IPS DF 6.9 (cell line): ENCODE measurements around the gene PSMB8.
A peak's percentile ranks its signal among the peaks of the same experiment; 100 is the strongest.

ENCODE experiments used
- DNase-seq: peaks from one replicate; pipeline ENCODE4 v3.0.0-alpha.2; 2013; ENCODE audit warnings: low read depth, low spot score
- H3K27ac ChIP-seq: one replicate; pipeline ENCODE4 v1.5.1; 2013; ENCODE audit warnings: low read length, control low read depth
- H3K27me3 ChIP-seq: 2 replicates; pipeline ENCODE4 v1.6.1; 2013; ENCODE audit warnings: mild to moderate bottlenecking, low read length; ENCODE audit not compliant: control insufficient read depth, insufficient read depth
- H3K36me3 ChIP-seq: 2 replicates; pipeline ENCODE4 v1.6.1; 2013; ENCODE audit warnings: low read length; ENCODE audit not compliant: control insufficient read depth, insufficient read depth
- H3K4me1 ChIP-seq: 2 replicates; pipeline ENCODE4 v1.6.1; 2013; ENCODE audit warnings: low read length; ENCODE audit not compliant: control insufficient read depth, insufficient read depth
- H3K4me3 ChIP-seq: 2 replicates; pipeline ENCODE4 v1.5.1; 2013; ENCODE audit warnings: mild to moderate bottlenecking, low read length
- H3K9me3 ChIP-seq: 2 replicates; pipeline ENCODE4 v1.6.1; 2013; ENCODE audit warnings: low read length, inconsistent platforms; ENCODE audit not compliant: control insufficient read depth, insufficient read depth
- WGBS: extraction: QIAGEN DNeasy Blood & Tissue Kit; methylation state at CpG from one replicate; pipeline ENCODE4 v1.1.7; 2013; ENCODE audit warnings: mixed read lengths, missing lambda C conversion rate; ENCODE audit not compliant: insufficient read length, insufficient coverage; 5-methylcytosine and 5-hydroxymethylcytosine counted together

PSMB8 gene

DNA sequence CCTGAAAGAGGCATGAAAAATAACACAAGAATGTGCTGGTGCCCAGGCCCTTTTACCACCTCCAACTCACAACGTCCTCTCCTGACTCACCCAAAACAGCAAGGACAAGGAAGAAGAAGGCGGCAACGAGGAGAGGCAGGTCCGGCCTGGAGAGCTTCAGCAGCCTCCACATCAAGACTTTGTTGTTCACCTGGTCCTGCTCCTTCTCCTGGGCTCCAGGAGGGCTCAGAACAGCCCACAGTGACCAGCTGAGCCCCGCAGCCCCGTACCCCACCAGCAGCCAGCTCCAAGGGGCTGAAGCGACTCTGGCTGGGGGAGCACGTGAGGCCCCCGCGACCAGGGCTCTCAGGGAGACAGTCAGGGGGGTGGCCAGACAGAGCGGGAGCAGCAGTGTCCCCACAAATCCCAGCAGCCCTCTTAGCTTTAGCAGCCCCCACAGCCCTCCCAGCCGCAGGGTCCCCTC lies 6.2 kb downstream of the PSMB8 start:
- WGBS, result no CpG with 5 or more reads among the region's 12 CpGs
- Histone ChIP-seq H3K4me3 (peak overlapping the region; percentile 68; the same call in 1 of the 2 replicates), H3K36me3 (no peaks in the 10 kb centered on the region), H3K27me3 (no peaks in the 10 kb centered on the region), H3K4me1 (no peaks in the 10 kb centered on the region), H3K27ac (no peak overlapping the region), H3K9me3 (no peaks in the 10 kb centered on the region)
- DNase-seq, result no peak

DNA sequence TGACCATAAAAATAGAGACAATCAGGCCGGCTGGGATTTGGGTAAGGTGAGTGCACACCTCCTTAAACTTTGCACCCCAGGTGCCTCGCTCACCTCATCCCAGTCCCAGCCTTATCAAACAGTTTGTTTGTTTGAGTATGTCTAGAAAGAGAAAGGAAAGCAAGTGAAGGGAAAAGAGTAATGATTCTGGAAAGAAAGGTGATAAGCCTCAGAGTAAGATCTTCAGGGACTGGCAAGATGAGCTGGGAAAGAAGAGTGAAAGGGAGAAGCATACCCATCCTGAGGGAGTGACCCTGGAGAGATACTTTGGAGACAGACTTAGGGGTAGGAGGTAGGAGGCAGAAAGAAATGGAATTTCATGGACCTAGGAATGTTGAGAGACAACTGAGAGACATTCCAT lies 7.0 kb downstream of the PSMB8 start:
- Histone ChIP-seq H3K27me3 (no peaks in the 10 kb centered on the region), H3K9me3 (no peaks in the 10 kb centered on the region), H3K4me3 (no peak overlapping the region), H3K36me3 (no peaks in the 10 kb centered on the region), H3K4me1 (no peaks in the 10 kb centered on the region), H3K27ac (no peak overlapping the region)
- no CpG with 5 or more reads among the region's 2 CpGs for WGBS
- DNase-seq, result no peak

DNA sequence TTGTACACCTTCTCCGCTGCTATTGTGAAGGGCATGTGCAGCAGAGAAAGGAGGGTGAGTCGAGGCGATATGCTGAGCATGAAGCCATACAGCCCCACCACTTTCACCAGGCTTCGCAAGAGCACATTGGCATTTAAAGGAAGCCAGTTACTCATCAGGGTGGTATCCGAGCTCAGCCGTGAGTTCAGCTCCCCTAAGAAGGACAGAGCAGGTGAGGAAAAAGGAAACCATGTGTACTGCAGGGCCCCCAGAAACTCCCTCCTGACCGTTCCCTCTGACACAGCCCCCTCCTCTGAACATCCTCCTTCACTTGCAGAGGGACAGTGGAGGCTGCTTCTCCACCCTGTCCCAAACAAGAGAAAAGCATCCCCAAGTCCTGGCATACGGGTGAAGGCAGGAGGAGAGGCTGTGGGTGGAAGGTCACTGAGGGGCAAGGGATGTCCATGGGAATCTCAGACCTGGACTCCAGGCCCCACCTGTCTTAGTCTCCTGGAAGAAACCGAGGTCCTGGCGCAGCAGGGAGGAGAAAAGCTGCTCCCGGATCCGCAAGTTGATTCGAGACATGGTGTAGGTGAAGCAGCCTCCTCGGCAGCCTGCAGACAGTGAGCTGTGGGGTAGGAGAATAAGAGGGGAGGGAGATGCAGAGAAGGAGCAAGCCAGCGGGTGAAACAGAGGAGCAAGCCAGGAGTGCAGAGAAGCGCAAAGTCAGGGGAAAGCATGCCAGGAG lies 8.5 kb downstream of the PSMB8 start:
- H3K27ac ChIP-seq, result no peak overlapping the region
- no peak overlapping the region for H3K4me3 ChIP-seq
- H3K27me3 ChIP-seq, result no peaks in the 10 kb centered on the region
- no CpG with 5 or more reads among the region's 16 CpGs for WGBS
- H3K4me1 ChIP-seq, result no peaks in the 10 kb centered on the region
- H3K9me3 ChIP-seq, result no peaks in the 10 kb centered on the region
- H3K36me3 ChIP-seq, result no peaks in the 10 kb centered on the region
- no peak for DNase-seq

DNA sequence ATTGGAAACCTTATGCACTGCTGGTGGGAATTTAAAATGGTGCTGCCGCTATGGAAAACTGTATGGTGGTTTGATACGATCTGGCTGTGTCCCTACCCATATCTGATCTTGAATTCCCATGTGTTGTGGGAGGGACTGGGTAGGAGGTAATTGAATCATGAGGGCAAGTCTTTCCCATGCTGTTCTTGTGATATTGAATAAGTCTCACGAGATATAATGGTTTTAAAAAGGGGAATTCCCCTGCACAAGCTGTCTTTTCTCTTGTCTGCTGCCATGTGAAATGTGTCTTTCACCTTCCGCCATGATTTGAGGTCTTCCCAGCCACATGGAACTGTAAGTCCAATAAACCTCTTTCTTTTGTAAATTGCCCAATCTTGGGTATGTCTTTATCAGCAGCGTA lies 10.2 kb downstream of the PSMB8 start:
- Histone ChIP-seq H3K36me3 (peaks cover 4% of the 10 kb centered on the region; the same call in 1 of the 2 replicates), H3K27me3 (no peaks in the 10 kb centered on the region), H3K4me3 (no peak overlapping the region), H3K9me3 (no peaks in the 10 kb centered on the region), H3K27ac (no peak overlapping the region), H3K4me1 (no peaks in the 10 kb centered on the region)
- WGBS, result no CpG with 5 or more reads among the region's 5 CpGs
- no peak for DNase-seq

DNA sequence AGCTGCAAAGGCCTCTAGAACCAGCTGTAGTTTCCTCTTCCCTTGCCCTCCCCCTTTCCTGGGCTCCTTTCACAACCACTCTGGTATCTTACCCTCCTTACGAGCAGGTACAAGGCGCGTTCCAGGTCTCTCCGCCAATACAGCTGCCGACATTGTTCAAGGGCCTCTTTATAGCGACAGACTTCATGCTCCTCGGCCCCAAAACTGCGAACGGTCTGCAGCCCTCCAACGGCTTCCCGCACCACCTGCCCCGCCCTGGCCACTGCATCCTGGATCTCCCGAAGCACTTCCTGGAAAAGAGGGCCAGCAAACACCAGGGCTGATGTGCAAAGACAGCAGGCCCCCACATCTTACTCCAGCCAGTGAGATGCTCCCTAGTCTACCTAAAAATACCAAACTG lies 11.3 kb downstream of the PSMB8 start:
- no peaks in the 10 kb centered on the region for H3K9me3 ChIP-seq
- no peaks in the 10 kb centered on the region for H3K4me1 ChIP-seq
- no peaks in the 10 kb centered on the region for H3K27me3 ChIP-seq
- peaks cover 4% of the 10 kb centered on the region; the same call in 1 of the 2 replicates for H3K36me3 ChIP-seq
- H3K4me3 ChIP-seq, result no peak overlapping the region
- WGBS, result no CpG with 5 or more reads among the region's 13 CpGs
- H3K27ac ChIP-seq, result no peak overlapping the region
- DNase-seq, result no peak

DNA sequence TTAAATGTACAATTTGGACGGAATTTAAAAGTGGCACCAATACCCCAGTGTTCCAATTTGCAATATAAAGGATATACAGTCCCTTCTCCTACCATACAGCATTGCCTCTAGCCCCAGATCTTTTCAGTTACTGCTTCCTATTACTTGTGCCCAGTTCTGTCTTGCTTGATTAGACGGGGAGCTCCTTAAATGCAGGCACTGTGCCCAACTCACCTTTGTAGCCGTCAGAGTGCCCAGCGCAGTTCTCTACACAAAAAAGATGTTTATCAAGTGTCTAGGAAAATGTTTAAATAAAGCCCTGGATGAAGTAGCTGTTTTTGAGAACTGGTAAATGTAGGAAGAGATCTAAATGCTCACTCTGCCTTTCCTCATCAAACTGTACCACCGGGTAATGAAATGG lies 12.9 kb downstream of the PSMB8 start:
- peaks cover 4% of the 10 kb centered on the region; the same call in 1 of the 2 replicates for H3K36me3 ChIP-seq
- no CpG with 5 or more reads among the region's 5 CpGs for WGBS
- DNase-seq, result no peak
- H3K27ac ChIP-seq, result no peak overlapping the region
- H3K4me1 ChIP-seq, result no peaks in the 10 kb centered on the region
- H3K9me3 ChIP-seq, result no peaks in the 10 kb centered on the region
- no peaks in the 10 kb centered on the region for H3K27me3 ChIP-seq
- H3K4me3 ChIP-seq, result no peak overlapping the region

DNA sequence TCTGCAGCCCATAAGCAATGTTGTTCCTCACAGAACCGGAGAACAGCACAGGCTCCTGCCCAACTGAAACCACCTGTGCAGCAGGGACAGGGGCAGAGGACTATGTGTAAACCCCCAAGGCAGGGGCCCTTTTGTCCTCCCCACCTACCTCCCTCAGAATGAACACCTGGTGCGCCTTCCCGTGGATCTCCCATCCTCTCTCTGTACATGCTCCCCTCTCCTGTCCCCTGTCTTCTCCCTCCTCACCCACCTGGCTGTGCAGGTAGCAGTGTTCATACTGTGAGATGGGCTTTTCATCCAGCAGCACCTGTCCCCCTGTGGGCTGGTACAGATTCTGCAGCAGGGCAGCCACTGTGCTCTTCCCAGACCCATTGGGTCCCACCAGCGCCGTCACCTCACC lies 13.8 kb downstream of the PSMB8 start:
- H3K9me3 ChIP-seq, result no peaks in the 10 kb centered on the region
- WGBS, result no CpG with 5 or more reads among the region's 5 CpGs
- peaks cover 4% of the 10 kb centered on the region; the same call in 1 of the 2 replicates for H3K36me3 ChIP-seq
- H3K27me3 ChIP-seq, result no peaks in the 10 kb centered on the region
- no peak for DNase-seq
- H3K4me1 ChIP-seq, result no peaks in the 10 kb centered on the region
- no peak overlapping the region for H3K27ac ChIP-seq
- no peak overlapping the region for H3K4me3 ChIP-seq

DNA sequence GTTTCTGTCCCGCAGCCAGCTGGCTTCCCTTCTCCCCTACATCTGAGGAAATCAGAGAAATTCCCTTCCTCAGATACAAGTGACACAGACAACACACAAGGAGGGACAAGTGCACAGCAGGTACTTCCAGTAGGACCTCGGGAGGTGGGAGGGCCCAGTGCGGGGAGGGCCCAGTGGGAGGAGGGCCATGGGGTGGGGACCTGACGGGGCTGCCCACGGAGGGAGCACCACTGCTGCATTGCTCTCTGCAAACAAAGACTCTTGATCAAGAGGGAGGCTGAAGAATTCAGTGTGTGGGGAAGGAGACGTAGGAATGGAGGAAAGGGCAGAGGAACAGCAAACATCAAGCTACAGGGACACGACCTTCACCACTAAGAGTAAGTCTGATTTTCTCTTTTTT lies 14.4 kb downstream of the PSMB8 start:
- Histone ChIP-seq H3K4me1 (no peaks in the 10 kb centered on the region), H3K27ac (no peak overlapping the region), H3K4me3 (no peak overlapping the region), H3K27me3 (no peaks in the 10 kb centered on the region), H3K36me3 (peaks cover 4% of the 10 kb centered on the region; the same call in 1 of the 2 replicates), H3K9me3 (no peaks in the 10 kb centered on the region)
- WGBS, result no CpG with 5 or more reads among the region's 7 CpGs
- DNase-seq, result no peak

DNA sequence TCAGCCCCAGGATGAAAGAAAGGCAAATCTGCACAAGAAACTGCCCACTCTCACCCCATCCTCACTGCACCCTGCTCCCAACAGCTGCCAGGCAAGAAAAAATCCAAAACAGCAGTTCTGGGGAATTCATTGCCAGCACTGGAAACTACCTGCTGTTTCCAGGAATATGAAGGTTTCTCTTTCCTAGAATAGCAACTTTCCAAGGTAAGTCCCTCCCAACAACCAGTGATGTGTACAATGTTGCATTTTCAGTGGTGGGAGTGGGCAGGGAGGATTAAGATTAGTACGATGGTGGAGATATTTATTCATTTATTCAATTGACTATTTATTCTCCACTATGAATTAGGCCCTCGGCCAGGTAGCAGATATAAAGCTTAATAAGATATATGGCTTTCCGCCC lies 16.8 kb downstream of the PSMB8 start:
- Histone ChIP-seq H3K9me3 (no peaks in the 10 kb centered on the region), H3K27me3 (no peaks in the 10 kb centered on the region), H3K4me1 (no peaks in the 10 kb centered on the region), H3K27ac (no peak overlapping the region), H3K36me3 (peaks cover 4% of the 10 kb centered on the region; the same call in 1 of the 2 replicates), H3K4me3 (no peak overlapping the region)
- no peak for DNase-seq
- no CpG with 5 or more reads among the region's 3 CpGs for WGBS

DNA sequence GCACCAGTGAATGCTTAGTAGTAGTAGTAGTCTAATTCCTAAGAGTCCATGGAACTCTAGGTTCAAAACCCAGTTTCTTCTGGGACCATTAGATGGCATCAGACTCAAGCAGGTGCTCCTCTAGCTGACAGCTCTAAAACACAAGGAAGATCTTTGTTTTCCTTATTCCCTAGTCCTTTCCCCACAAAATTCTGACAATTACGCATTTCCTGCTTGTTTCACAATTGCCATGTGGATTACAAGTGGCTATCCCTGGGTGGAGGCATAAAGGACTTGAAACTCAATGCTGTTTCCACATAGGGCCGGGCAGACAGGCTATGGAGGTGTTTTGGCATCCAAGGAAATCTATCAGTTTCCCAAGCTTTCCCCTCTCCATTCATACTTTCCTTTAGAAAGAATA lies 17.9 kb downstream of the PSMB8 start:
- Histone ChIP-seq H3K4me3 (no peak overlapping the region), H3K27me3 (no peaks in the 10 kb centered on the region), H3K9me3 (no peaks in the 10 kb centered on the region), H3K27ac (no peak overlapping the region), H3K4me1 (no peaks in the 10 kb centered on the region), H3K36me3 (peaks cover 4% of the 10 kb centered on the region; the same call in 1 of the 2 replicates)
- no peak for DNase-seq
- no CpG with 5 or more reads among the region's 2 CpGs for WGBS

DNA sequence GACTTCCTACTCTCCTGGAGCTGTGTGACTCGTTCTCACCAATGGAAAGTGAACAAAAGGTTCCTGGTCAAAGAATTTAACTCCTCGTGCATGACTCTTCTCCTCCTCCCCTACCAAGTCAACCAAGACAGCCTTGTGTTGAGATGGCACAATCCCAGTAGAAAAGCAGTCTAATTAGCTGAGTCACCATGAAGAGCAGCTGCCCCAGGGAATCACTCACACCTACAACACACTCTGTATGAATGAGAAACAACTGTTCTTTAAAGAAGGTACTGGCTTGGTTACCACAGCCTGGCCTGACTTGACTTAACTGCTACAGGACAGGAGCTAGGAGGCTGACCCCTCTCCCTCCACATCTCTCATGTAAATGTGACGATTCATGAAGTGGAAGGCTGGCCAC lies 24.1 kb downstream of the PSMB8 start:
- Histone ChIP-seq H3K27ac (no peak overlapping the region), H3K4me1 (no peaks in the 10 kb centered on the region), H3K36me3 (no peaks in the 10 kb centered on the region), H3K9me3 (no peaks in the 10 kb centered on the region), H3K27me3 (no peaks in the 10 kb centered on the region), H3K4me3 (no peak overlapping the region)
- WGBS, result no CpG with 5 or more reads among the region's 3 CpGs
- no peak for DNase-seq
